GM19023 (cell line): Measurements from ENCODE around the gene BTBD19.
A peak's percentile ranks its signal among the peaks of the same experiment; 100 is the strongest.
"Not testable (repeated sequence)": the region's sequence is repeated elsewhere in the genome, so short reads cannot be mapped to it uniquely, and the experiment has no call there.

Experiments used
- ATAC-seq: cut with Tn5 transposase; IDR thresholded peaks from one replicate; pipeline ENCODE4 v1.9.1; 2021; ENCODE audit warnings: mild to moderate bottlenecking, moderate library complexity; ENCODE audit not compliant: unreplicated experiment

BTBD19 gene

GRCh38 chr1:44787506-44787905 is 20.8 kb upstream of the BTBD19 start:
- ATAC-seq, result no peak

DNA sequence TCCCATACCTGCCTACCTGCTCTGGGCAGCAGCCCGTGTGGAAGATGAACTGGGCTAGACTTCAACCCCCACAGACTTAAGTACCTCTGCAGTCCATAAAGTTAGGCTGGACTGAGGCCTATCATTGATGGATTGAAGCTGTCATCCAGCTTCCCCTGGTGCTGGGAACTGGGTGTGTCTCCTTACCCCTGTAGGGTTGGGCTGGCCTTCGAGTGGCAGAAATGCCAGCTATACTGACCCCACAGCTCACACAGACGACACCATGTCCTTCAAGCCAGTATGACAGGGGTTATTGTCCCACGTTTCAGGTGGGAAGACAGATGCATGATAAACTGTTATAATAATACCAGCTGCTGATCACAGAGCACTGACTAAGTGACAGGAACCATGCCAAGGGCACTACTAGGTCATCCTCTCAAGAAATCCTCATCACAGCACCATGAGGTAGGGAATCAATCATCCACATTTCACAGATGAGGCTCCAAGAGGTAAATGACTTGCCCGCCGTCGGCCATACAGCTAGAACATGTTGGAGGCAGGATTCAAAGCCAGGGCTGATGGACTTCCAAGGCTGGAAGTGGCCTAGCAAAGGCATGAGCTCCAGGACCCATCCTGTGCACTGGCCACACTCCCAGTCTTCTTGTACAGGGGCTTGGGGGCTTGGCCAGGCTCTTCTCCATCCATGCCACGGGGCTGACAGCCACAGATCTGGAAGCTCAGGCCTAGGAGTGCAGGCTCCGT is 20.0 kb upstream of the BTBD19 start, which contains the start of gene BEST4:
Gene BEST4 (minus strand): TSS at position 51 of the 741 bp plus-strand sequence. CDS start 465 bp downstream, outside the sequence.
- no peak for ATAC-seq

DNA sequence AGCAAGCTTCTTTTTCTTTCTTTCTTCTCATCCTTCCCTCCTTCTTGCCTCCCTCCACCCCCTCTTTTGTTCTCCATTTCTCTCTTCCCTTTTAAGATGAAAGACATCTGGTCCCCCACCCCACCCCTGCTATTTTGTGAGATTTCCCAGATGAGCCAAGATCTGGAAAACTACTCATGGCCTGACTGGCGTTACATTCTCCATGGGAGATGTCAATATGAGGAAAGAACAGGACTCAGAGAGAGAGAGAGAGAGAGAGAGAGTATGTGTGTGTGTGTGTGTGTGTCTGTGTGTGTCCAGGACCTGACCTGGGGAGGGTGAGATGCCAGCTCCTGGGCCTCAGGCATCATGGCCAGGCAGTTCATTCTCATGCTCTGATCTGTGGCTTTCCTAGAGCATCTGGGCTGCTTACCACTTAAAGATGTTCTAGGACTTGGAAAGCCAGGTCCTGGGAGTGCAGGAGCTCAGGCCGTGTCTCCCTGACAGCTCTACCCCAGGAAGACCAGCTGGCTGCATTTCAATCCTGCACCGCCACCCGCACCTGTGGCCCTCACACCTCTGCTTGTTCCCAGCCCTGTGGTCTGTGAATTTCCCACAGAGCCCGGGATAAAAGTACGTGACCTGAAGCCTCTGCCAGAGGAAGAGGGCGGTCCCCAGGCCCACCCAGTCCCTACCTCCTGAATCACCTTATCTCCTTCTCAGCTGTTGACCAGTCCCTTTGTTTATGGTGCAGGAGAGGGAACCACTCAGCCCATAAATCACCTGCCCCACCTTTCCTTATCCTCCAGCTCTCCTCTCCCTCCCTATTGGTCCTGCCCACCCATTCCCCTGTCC is 17.1 kb upstream of the BTBD19 start:
- no peak for ATAC-seq

- no peak for ATAC-seq
These were observed 15.4 kb upstream of the BTBD19 start for GRCh38 chr1:44792736-44793502.

GRCh38 chr1:44797886-44798285 is 10.4 kb upstream of the BTBD19 start:
- not testable (repeated sequence) for ATAC-seq

- ATAC-seq, result no peak
These were observed 9.6 kb upstream of the BTBD19 start for GRCh38 chr1:44798481-44799365.

GRCh38 chr1:44799770-44800584 is 8.3 kb upstream of the BTBD19 start, which contains the start of gene PLK3:
Gene PLK3, plus strand, starts transcription at chr1:44800377. Its CDS starts 87 bp downstream, at chr1:44800464.
- peak; percentile 84 for ATAC-seq

DNA sequence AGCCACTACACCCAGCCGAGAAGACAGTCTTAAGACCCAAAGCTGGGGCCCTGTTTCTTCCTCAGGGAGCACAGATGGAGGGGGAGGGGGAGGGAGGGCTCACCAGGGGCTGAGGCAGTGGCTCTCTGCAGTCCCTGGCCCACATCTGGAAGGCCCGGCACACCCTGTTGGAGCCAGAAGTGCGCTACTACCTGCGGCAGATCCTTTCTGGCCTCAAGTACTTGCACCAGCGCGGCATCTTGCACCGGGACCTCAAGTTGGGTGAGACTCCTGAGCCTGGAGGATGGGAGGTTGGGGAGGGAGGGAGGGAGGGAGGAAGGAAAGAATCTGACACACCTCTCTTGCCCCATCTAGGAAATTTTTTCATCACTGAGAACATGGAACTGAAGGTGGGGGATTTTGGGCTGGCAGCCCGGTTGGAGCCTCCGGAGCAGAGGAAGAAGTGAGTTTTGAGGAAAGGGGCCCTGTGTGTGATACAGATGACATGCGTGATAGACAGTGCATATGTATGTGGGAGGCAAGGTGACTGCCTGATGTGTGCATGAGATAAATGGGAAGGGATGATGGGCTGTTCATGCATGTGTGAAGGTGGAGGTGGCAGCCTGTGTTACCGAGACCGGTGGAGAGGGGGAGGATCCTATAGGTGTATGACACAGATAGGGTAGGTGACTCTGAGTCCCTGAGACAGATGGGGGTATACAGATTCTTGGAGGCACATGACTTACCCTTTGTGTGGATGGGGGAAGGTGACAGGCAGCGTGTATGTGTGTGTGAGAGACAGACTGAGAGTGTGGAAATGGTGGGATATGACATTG is 6.6 kb upstream of the BTBD19 start:
- ATAC-seq, result no peak

DNA sequence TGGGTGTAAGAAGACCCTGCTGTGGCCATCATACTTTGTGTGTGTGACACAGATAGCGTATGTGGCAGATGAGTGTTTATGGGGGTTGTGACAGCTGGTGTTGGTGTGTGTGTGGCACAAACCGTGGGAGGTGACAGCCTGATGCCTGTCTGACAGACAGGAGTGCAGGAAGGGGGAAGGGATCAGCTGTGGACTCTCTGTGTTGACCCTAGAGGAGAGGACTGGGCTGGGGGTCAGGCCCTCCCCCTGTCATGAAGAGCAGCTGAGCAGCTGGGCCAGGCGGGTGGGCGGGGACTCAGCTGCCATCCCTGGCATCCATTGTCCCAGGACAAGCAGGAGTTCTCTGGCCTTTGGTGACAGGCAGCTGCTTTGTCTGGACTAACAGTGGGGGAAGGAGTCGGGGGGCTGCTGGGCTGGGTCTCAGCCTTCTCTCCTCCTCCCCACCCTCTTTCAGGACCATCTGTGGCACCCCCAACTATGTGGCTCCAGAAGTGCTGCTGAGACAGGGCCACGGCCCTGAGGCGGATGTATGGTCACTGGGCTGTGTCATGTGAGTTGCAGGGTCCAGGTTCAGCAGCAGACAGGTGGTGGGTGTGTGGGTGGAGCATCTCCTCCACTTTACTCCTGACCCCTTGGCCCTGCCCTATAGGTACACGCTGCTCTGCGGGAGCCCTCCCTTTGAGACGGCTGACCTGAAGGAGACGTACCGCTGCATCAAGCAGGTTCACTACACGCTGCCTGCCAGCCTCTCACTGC is 5.8 kb upstream of the BTBD19 start:
- no peak for ATAC-seq

GRCh38 chr1:44803062-44803311 is 5.3 kb upstream of the BTBD19 start:
- no peak for ATAC-seq

DNA sequence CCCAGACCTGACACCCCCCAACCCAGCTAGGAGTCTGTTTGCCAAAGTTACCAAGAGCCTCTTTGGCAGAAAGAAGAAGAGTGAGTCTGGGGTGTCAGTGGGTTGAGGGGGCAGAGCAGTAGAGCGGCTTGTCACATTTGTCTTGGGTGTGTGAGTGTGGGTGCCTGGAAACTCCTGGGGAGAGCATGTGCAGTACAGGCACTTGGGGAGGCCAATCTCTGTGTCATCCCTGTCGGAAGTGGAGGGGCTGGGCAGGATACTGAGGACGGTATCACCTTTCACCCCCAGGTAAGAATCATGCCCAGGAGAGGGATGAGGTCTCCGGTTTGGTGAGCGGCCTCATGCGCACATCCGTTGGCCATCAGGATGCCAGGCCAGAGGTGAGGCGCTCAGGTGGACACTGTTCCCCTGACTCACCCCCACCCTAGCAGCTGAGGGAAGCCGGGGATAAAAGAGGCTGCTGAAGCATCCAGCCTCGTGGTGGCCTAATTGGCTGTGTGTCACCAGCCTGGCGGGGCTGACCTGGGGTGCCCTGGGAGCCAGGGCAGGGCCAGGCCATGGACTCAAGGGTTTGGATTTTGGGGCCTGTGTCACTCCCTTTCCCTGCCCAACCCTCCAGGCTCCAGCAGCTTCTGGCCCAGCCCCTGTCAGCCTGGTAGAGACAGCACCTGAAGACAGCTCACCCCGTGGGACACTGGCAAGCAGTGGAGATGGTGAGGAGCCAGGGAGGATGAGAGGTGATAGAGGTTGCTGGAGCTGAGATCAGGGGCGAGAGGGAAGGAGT is 4.8 kb upstream of the BTBD19 start:
- no peak for ATAC-seq

DNA sequence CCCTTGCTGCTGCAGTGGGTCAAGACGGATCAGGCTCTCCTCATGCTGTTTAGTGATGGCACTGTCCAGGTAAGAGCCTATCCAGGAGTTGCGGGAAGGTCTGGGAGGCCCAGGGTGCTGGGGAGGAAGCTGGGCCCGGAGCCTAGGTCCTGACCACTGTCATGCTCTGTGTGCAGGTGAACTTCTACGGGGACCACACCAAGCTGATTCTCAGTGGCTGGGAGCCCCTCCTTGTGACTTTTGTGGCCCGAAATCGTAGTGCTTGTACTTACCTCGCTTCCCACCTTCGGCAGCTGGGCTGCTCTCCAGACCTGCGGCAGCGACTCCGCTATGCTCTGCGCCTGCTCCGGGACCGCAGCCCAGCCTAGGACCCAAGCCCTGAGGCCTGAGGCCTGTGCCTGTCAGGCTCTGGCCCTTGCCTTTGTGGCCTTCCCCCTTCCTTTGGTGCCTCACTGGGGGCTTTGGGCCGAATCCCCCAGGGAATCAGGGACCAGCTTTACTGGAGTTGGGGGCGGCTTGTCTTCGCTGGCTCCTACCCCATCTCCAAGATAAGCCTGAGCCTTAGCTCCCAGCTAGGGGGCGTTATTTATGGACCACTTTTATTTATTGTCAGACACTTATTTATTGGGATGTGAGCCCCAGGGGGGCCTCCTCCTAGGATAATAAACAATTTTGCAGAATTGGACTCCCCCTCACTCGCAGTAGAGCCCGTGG is 2.9 kb upstream of the BTBD19 start:
- no peak for ATAC-seq

- no peak for ATAC-seq
These were observed 2.2 kb upstream of the BTBD19 start for GRCh38 chr1:44806025-44806703.

- no peak for ATAC-seq
These were observed 1.5 kb upstream of the BTBD19 start, which contains the start of gene DYNLT4 for GRCh38 chr1:44806704-44807363. Gene DYNLT4, minus strand, starts transcription at chr1:44807351. Its CDS starts 683 bp downstream, at chr1:44806668.

DNA sequence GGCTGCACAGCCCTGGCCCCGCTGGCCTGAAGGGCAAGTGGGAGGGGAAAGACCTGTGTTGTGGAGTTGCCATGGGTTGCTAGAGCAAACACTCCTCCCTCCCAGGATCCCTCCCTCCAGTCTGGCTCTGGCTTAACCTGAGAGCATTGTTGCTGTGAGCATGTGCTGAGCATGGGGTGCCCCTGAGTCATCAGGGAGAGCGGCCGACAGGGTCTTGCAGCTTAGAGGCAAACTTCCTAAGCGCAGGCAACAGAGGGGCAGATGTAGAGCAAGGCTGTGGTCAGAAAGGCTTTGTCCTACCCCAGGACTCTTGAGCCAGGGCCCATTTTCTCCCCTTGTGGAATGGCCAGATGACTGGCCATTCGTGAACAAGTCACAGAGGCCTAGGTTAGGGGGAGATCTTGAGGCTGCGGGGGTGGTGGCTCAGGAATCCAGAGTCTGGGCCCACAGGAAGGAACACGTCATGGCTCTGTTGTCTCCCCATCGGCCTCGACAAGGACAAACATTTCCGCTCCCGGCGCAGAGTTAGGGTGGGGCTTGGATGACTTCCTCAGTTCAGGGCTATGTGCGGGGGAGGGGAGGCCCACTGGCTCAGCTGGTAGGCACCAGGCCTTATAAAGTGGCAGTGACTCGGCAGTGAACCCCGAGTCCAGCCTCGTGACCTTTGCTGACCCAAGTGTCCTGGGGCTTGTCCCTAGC is 810 bp upstream of the BTBD19 start:
- ATAC-seq, result peak; percentile 27
